Measurements from ENCODE around the gene BBC3. TPM values are rescaled to one million over a fixed set of nuclear protein-coding genes. Genes with fewer than 3 reads are reported as not detected.

Gene BBC3
- total and polyA plus RNA-seq, 2 experiments from 2014 or later, result 23.4 to 31.9 TPM

- ATAC-seq (peak; percentile 12), DNase-seq (ENCODE audit: low spot score) (peak; percentile 50)
- no peaks in the 10 kb centered on the region for H3K9me2 ChIP-seq (ENCODE audit: insufficient read depth)
- Mint-ChIP-seq H3K9me3 (no peaks in the 10 kb centered on the region; the same call in 2 of the 3 replicates), H3K36me3 (ENCODE audit: low read depth) (peaks cover 28% of the 10 kb centered on the region), H3K27ac (peak overlapping the region; percentile 85), H3K27me3 (ENCODE audit: insufficient read depth, low read depth, poor library complexity) (peaks cover 33% of the 10 kb centered on the region), H3K4me3 (peak overlapping the region; percentile 88), H3K4me1 (peaks cover 24% of the 10 kb centered on the region)
- peak overlapping the region; percentile 95 for H3K4me2 ChIP-seq
- H4K20me1 ChIP-seq (replicated peaks; ENCODE audit: insufficient read depth), result peaks cover 3% of the 10 kb centered on the region
- peak overlapping the region; percentile 83 for H3K4me3 ChIP-seq
- H3F3A ChIP-seq (replicated peaks; ENCODE audit: low read depth), result peaks cover 20% of the 10 kb centered on the region
- H2AFZ ChIP-seq, result peak overlapping the region; percentile 72
- peak overlapping the region; percentile 100 for H3K27ac ChIP-seq (ENCODE audit: low read depth)
- peaks cover 11% of the 10 kb centered on the region; the same call in 1 of the 2 replicates for H3K4me1 ChIP-seq (ENCODE audit: insufficient read depth)
- TF ChIP-seq ZNF114 (CRISPR knock-in tag; IDR thresholded peaks at IDR 0.05) (no peak), EZH2phosphoT487 (IDR thresholded peaks at IDR 0.05; ENCODE audit: unreplicated experiment) (no peak), JUNB (IDR thresholded peaks at IDR 0.05; ENCODE audit: unreplicated experiment) (no peak), CTCF (conservative IDR thresholded peaks at IDR 0.05; ENCODE audit: low read depth in 2 of 2) (no peak), POLR2AphosphoS5 (IDR thresholded peaks at IDR 0.05; ENCODE audit: low read depth) (no peak), EZH2 (IDR thresholded peaks at IDR 0.05; ENCODE audit: low read depth, unreplicated experiment) (no peak), ETS1 (IDR thresholded peaks at IDR 0.05) (no peak), STAT1 (IDR thresholded peaks at IDR 0.05; ENCODE audit: unreplicated experiment) (no peak), CREB1 (CRISPR knock-in tag; IDR thresholded peaks at IDR 0.05; ENCODE audit: low read depth) (no peak), ZNF462 (CRISPR knock-in tag; IDR thresholded peaks at IDR 0.05) (no peak)
- H3K27me3 ChIP-seq (ENCODE audit: insufficient read depth), result peaks cover 8% of the 10 kb centered on the region
- H3K36me3 ChIP-seq (ENCODE audit: insufficient read depth), result no peaks in the 10 kb centered on the region
- H3K79me2 ChIP-seq (replicated peaks; ENCODE audit: insufficient read depth), result no peaks in the 10 kb centered on the region
Observed at GRCh38 chr19:47272448-47273312, 41.7 kb upstream of the BBC3 start.

Measured in GM23338 (cell line).